Glutamatergic neuron (in vitro differentiated cells): ENCODE results near the gene RHAG. TPM values are rescaled to one million over a fixed set of nuclear protein-coding genes. Genes with fewer than 3 reads are reported as not detected.

Experiments
- DNase-seq: peaks from one replicate; pipeline ENCODE4 v3.0.0; 2022
- H3K27ac Mint-ChIP-seq: one replicate; pipeline ENCODE4 v1.8.0; 2020; ENCODE audit warnings: mild to moderate bottlenecking, mixed read lengths, inconsistent platforms; ENCODE audit not compliant: unreplicated experiment
- H3K27me3 Mint-ChIP-seq: one replicate; pipeline ENCODE4 v1.8.0; 2020; ENCODE audit warnings: mild to moderate bottlenecking, moderate library complexity, mixed read lengths, inconsistent platforms; ENCODE audit not compliant: unreplicated experiment
- H3K36me3 Mint-ChIP-seq: one replicate; pipeline ENCODE4 v1.8.0; 2020; ENCODE audit warnings: mild to moderate bottlenecking, mixed read lengths, inconsistent platforms; ENCODE audit not compliant: unreplicated experiment
- H3K4me1 Mint-ChIP-seq: one replicate; pipeline ENCODE4 v1.8.0; 2020; ENCODE audit warnings: mild to moderate bottlenecking, low read depth, mixed read lengths, inconsistent platforms; ENCODE audit not compliant: unreplicated experiment
- H3K4me3 Mint-ChIP-seq: one replicate; pipeline ENCODE4 v1.8.0; 2020; ENCODE audit warnings: mild to moderate bottlenecking, mixed read lengths, inconsistent platforms; ENCODE audit not compliant: unreplicated experiment
- H3K9me3 Mint-ChIP-seq: one replicate; pipeline ENCODE4 v1.8.0; 2020; ENCODE audit warnings: mild to moderate bottlenecking, moderate library complexity, mixed read lengths, inconsistent platforms; ENCODE audit not compliant: unreplicated experiment
- CTCF ChIP-seq: fragments of 200-600 bp; sonication (generic); IDR thresholded peaks from one replicate; pipeline ENCODE4 v1.5.0; 2021; ENCODE audit not compliant: partially characterized antibody, unreplicated experiment
- total RNA-seq: library from RNA; stranded (reverse); fragmentation: NEBNext Ultra II Directional; extraction: Animal tissue kit (Norgen Biotek cat#: 25700); gene quantifications from one replicate; pipeline ENCODE4 v1.2.1, GENCODE V29; 2021; ENCODE audit not compliant: unreplicated experiment

Gene RHAG
- total RNA-seq, 1 donor from 2014 or later = not detected

- Mint-ChIP-seq H3K9me3 (no peaks in the 10 kb centered on the region), H3K4me1 (no peaks in the 10 kb centered on the region), H3K27me3 (no peaks in the 10 kb centered on the region), H3K4me3 (no peak overlapping the region), H3K27ac (no peak overlapping the region), H3K36me3 (no peaks in the 10 kb centered on the region)
- TF ChIP-seq CTCF = no peak
- DNase-seq = no peak
Observed at GRCh38 chr6:49558238-49558637, 78.4 kb downstream of the RHAG start.

DNA sequence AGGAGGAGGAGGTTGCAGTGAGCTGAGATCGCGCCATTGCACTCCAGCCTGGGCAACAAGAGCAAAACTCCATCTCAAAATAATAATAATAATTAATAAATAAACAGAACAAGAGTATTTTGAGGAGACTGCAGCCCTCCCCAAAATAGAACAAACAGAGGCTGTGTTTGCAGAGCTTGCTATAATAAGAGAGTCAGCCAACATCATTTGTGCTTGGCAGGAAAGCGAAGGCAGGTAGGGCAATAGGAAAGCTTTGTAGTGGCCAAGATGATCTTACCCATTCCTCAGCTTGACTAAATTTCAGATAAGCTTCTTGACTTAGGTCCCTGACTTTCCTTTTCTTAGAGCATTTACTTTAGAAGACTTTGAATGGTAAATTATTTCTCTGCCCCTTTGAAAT is 79.5 kb downstream of the RHAG start:
- no peaks in the 10 kb centered on the region for H3K36me3 Mint-ChIP-seq
- H3K4me1 Mint-ChIP-seq = no peaks in the 10 kb centered on the region
- no peak for DNase-seq
- H3K4me3 Mint-ChIP-seq = no peak overlapping the region
- TF ChIP-seq CTCF = no peak
- no peaks in the 10 kb centered on the region for H3K9me3 Mint-ChIP-seq
- H3K27ac Mint-ChIP-seq = no peak overlapping the region
- H3K27me3 Mint-ChIP-seq = no peaks in the 10 kb centered on the region

GRCh38 chr6:49556429-49556837 is 80.2 kb downstream of the RHAG start:
- no peak for DNase-seq
- H3K36me3 Mint-ChIP-seq = no peaks in the 10 kb centered on the region
- no peak for TF ChIP-seq CTCF
- no peak overlapping the region for H3K4me3 Mint-ChIP-seq
- H3K4me1 Mint-ChIP-seq = peaks cover 5% of the 10 kb centered on the region
- H3K9me3 Mint-ChIP-seq = no peaks in the 10 kb centered on the region
- peaks cover 1% of the 10 kb centered on the region for H3K27me3 Mint-ChIP-seq
- H3K27ac Mint-ChIP-seq = no peak overlapping the region

DNA sequence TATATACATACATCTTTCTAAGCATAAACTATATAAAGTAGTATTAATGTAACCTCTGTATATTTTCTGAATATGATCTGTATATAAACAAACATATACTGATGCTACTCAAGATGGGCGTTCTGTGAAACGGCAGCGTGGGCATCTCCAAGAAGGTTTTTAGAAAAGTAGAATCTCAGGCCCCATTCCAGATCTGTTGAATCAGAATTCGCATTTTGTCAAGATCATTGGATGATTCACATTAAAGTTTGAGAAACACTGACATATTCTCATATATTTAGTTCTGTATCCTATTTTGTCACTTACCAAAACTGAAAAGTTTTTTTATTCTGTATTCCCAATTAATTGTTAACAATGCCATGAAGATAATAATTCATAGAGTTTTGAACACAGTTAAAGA is 80.7 kb downstream of the RHAG start:
- H3K27ac Mint-ChIP-seq = no peak overlapping the region
- H3K36me3 Mint-ChIP-seq = no peaks in the 10 kb centered on the region
- H3K9me3 Mint-ChIP-seq = no peaks in the 10 kb centered on the region
- TF ChIP-seq CTCF = no peak
- H3K4me3 Mint-ChIP-seq = no peak overlapping the region
- H3K4me1 Mint-ChIP-seq = peaks cover 10% of the 10 kb centered on the region
- DNase-seq = no peak
- peaks cover 4% of the 10 kb centered on the region for H3K27me3 Mint-ChIP-seq

Other genes with a start within 250 kb of the RHAG start
- 21.9 TPM for gene MMUT, start 173.6 kb downstream of the RHAG start, total RNA-seq
- gene CENPQ, start 173.5 kb downstream of the RHAG start, total RNA-seq = 3.4 TPM
- not detected for gene GLYATL3, start 136.9 kb downstream of the RHAG start, total RNA-seq
- gene C6orf141, start 86.2 kb downstream of the RHAG start, total RNA-seq = not detected
- not detected for gene CRISP2, start 76.7 kb upstream of the RHAG start, total RNA-seq
- not detected for gene CRISP3, start 107.5 kb upstream of the RHAG start, total RNA-seq
- gene PGK2, start 150.4 kb upstream of the RHAG start, total RNA-seq = not detected
- not detected for gene CRISP1, start 229.7 kb upstream of the RHAG start, total RNA-seq